GM12875 (cell line): ENCODE data around the gene RALGAPB.

Experiments
- H3K4me3 ChIP-seq: one replicate; pipeline ENCODE4 v1.5.1; 2011; ENCODE audit warnings: low read depth, low read length, control low read depth
- CTCF ChIP-seq: IDR thresholded peaks from 2 replicates; pipeline ENCODE4 v1.5.1; 2011; ENCODE audit warnings: low read depth, mild to moderate bottlenecking, control low read depth, inconsistent platforms, low read length, moderate library complexity, borderline replicate concordance; ENCODE audit not compliant: insufficient read depth

Gene RALGAPB

GRCh38 chr20:38583306-38583705, 110.7 kb downstream of the RALGAPB start:
- no peak for TF ChIP-seq CTCF
- H3K4me3 ChIP-seq: no peak overlapping the region

GRCh38 chr20:38584099-38584763, 111.6 kb downstream of the RALGAPB start:
- no peak for TF ChIP-seq CTCF

GRCh38 chr20:38585404-38586180, 112.9 kb downstream of the RALGAPB start:
- no peak overlapping the region for H3K4me3 ChIP-seq
- no peak for TF ChIP-seq CTCF

More at GRCh38 chr20:38584099-38584763, 111.6 kb downstream of the RALGAPB start:
- no peak overlapping the region for H3K4me3 ChIP-seq

- no peak for TF ChIP-seq CTCF
- no peak overlapping the region for H3K4me3 ChIP-seq
These were observed 113.5 kb downstream of the RALGAPB start for GRCh38 chr20:38586181-38586525.

GRCh38 chr20:38588303-38588702, 115.7 kb downstream of the RALGAPB start:
- TF ChIP-seq CTCF: no peak
- H3K4me3 ChIP-seq: no peak overlapping the region

GRCh38 chr20:38589351-38589750, 116.7 kb downstream of the RALGAPB start:
- TF ChIP-seq CTCF: no peak
- H3K4me3 ChIP-seq: no peak overlapping the region
